LNCAP (cell line): ENCODE results near the gene ITGA1.

Source experiments
- TF ChIP-seq, protein P1 (sequence below): fragments of 450-650 bp; IDR thresholded peaks from 2 replicates; pipeline ENCODE4 v1.5.1; 2017; ENCODE audit warnings: mild to moderate bottlenecking

Gene ITGA1

DNA sequence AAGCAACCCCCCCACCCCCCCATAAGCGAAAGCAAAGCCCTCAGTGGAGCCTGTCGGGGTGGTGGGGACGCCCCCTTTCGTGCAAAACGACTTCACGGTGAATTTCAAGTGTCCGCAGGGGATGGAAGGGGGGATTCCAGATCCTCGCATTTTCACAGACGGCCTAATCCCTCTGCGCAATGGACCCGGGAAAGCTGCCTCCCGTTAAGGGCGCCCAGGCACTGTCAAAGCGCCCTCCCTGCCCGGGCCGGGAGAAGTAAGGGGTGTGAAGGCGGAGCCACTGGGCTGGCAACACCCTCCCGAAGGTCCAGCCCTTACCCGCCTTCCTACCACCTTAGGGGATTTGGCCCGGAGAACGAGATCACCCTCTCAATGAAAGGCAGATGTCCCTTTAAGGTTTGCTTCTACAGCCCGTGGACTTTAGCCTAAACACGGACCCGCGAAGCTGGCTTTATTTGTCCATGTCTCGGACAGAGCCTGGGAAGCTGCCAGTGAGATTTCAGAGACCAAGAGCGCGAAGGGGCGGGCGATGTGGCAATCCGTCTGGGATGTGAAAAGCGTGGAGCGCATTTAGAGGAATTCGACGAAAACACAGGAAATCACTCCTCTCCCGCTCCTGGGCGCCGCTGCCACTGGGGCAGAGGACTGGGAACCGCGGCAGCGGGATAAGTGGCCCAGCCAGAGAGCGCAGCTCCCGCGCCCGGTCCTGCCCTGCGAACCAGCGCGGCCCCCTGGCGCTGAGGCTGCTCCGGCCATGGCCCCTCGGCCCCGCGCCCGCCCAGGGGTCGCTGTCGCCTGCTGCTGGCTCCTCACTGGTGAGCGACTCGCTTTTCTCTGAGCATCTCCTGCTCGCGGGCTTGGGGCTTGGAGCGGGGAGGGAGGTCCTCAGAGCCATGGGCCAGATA, at the start of gene ITGA1, which contains the start of gene PELO:
Gene ITGA1, plus strand, starts transcription at position 317 of the 905 bp plus-strand sequence. Its CDS starts 438 bp downstream, at position 755.
Gene PELO, plus strand, starts transcription at position 317 of the 905 bp plus-strand sequence. CDS start 12,479 bp downstream, outside the sequence.
- TF ChIP-seq, protein P1, sequence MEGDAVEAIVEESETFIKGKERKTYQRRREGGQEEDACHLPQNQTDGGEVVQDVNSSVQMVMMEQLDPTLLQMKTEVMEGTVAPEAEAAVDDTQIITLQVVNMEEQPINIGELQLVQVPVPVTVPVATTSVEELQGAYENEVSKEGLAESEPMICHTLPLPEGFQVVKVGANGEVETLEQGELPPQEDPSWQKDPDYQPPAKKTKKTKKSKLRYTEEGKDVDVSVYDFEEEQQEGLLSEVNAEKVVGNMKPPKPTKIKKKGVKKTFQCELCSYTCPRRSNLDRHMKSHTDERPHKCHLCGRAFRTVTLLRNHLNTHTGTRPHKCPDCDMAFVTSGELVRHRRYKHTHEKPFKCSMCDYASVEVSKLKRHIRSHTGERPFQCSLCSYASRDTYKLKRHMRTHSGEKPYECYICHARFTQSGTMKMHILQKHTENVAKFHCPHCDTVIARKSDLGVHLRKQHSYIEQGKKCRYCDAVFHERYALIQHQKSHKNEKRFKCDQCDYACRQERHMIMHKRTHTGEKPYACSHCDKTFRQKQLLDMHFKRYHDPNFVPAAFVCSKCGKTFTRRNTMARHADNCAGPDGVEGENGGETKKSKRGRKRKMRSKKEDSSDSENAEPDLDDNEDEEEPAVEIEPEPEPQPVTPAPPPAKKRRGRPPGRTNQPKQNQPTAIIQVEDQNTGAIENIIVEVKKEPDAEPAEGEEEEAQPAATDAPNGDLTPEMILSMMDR: no peak; the same call in 1 of the 2 replicates

DNA sequence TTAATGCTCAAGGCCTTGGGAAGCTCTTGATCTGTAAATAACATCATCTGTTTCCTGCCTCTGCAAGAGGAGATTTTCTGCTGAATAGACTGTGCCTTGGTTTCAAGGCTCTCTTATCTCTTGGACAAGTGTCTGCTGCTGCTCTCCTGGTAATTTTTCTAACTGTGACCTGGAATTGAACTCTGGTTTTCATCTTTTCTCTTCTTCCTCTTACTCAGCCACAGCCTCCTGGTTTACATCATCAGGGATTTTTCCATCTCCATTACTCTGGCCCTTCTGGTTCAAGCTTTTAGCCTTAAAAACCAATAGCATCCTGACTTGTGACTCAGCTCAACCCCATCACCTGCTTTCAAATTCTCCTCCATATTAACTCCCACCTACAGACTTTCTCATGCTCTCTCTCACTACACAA, 49.6 kb upstream of the ITGA1 start:
- TF ChIP-seq, protein P1: no peak

DNA sequence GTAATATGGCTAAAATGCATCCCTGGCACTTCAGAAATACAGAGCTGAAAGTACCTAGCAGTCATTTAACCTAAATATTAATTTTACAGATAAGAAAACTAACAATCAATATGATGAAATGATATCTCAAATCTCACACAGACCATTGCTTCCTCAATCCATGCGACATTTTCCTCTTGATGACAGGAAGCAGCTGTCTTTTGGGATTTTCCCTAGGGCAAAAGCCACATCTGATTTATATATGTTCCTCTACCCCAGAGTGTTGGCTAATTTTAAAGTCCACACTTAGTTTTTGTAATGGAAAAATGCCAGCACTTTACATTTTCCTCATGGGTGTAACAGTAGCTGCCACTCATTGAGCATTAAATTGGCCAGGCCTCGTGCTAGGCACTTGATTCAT, 47.7 kb upstream of the ITGA1 start:
- TF ChIP-seq, protein P1: no peak

DNA sequence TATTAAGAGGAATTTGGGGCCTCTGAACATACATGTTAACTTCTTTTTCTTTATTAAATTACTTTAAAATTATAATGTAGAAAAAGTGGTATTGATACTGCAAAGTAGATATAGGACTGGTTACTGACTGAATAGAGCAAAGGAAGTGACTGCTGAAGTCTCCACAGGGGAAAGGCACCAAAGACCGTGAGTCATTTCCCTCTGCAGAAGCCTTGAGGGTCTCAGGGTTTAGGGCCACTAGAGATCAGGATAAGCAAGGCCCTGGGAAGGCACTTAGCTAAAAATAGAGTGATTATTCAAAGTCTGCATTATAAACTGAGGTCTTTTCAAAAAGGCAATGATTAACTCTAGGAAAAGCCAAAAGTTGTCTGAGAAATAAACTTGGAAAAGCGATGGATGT, 44.7 kb upstream of the ITGA1 start:
- TF ChIP-seq, protein P1: no peak

DNA sequence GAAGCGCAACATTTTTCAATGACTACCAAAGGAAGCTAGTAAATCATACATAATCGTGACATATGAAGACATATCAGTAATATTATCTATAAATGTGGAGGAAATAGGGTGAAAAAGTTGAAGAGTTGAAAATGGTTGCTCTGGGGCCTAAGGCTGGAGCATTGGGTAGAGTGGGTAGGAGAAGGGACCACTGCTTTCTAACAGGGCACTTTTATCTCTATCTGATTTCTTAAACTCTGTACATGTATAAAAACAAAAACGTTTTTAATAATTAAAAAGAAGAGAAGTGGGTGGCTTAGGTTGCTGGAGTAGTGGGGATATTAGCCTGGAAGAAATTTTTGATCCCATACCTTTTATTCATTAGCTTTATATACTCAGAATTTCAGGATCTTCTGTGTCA, 44.2 kb upstream of the ITGA1 start:
- TF ChIP-seq, protein P1: no peak

DNA sequence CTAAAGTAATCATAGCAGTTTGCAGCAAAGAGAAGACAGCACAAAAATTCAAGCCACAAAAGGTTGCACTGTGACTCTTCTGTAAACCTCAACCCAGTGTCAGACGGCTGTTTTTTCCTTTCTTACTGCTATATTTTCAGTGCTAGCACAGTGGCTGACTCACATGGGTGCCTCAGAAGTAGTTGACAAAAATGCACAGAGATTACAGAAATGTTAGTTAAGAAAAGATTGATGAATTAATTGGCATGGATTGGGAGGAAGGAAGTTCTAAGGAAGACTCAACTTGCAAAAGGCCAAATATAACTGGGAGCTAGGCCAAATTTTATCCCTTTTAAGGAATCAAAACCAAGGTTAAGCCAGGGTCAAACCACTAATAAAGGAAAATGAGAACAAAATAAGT, 43.7 kb upstream of the ITGA1 start:
- TF ChIP-seq, protein P1: no peak

DNA sequence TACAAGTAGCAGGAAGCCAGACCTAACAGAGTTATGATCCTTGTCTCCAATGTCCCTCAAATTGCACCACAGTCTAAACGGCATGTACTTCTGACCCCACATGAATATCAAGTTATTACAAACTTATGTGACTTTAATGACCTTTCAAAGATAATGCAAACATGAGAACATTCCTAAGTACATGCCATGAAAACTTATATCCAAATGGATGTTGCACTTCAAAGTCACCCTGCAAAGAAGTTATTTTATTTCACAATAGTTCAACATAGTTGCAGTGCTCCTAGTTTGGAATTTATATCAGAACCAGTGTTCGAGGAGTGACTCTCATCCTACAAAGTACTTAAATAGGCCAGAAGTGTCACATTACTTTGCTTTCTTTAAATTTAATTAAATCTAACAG, 41.2 kb upstream of the ITGA1 start:
- TF ChIP-seq, protein P1: no peak
